ENCODE measurements around the gene NAALADL2. TPM values are rescaled to one million over a fixed set of nuclear protein-coding genes. Genes with fewer than 3 reads are reported as not detected.

NAALADL2 gene
- total RNA-seq, 1 donor from 2014 or later, result 10.4 TPM

DNA sequence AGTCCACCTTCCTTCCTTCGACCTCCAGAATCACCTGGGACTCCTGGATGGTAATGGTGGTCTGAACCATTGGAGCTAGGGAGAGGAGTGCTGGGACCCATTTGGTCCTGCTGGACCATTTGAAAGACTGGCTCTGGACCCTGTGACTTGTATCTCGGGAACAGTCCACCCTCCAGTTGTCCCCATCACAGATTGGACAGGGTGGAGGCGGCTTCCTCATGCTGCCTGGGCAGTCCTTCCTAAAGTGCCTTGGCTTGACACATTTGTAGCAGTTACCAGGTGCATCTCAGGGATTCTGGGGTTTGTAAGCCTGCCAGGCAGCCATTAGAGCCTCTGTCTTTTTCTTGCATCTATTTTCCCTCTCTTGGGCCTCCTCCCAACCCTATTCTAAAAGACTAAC is 758.1 kb downstream of the NAALADL2 start:
- Mint-ChIP-seq H3K36me3 (ENCODE audit: insufficient read depth) (no peaks in the 10 kb centered on the region), H3K4me1 (ENCODE audit: low read depth) (peaks cover 5% of the 10 kb centered on the region), H3K9me3 (ENCODE audit: low read depth) (peaks cover 6% of the 10 kb centered on the region), H3K4me3 (ENCODE audit: low read depth) (no peak overlapping the region), H3K27ac (no peak overlapping the region), H3K27me3 (no peaks in the 10 kb centered on the region)
- TF ChIP-seq, protein P1, sequence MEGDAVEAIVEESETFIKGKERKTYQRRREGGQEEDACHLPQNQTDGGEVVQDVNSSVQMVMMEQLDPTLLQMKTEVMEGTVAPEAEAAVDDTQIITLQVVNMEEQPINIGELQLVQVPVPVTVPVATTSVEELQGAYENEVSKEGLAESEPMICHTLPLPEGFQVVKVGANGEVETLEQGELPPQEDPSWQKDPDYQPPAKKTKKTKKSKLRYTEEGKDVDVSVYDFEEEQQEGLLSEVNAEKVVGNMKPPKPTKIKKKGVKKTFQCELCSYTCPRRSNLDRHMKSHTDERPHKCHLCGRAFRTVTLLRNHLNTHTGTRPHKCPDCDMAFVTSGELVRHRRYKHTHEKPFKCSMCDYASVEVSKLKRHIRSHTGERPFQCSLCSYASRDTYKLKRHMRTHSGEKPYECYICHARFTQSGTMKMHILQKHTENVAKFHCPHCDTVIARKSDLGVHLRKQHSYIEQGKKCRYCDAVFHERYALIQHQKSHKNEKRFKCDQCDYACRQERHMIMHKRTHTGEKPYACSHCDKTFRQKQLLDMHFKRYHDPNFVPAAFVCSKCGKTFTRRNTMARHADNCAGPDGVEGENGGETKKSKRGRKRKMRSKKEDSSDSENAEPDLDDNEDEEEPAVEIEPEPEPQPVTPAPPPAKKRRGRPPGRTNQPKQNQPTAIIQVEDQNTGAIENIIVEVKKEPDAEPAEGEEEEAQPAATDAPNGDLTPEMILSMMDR (IDR thresholded peaks at IDR 0.05; ENCODE audit: unreplicated experiment), result no peak
- DNase-seq (ENCODE audit: low spot score, unreplicated experiment), result no peak

DNA sequence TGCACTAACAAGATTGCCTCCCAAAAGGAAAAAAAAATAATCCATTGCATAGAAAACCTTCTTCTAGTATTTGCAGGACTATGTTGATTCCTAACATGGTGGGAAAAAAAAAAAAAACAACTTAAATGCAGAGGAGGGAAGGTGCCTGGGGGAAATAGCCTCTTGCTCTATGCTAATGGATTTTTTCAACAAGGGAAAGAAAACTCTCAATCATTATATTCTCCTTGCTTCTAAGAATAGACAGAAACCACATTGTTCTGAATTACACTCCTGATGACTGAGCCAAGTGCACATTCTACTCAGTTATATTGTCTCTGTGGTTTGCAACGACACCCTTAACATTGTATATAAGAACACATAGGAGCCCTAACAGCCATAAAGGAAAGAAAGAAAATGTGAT is 760.2 kb downstream of the NAALADL2 start:
- H3K4me1 Mint-ChIP-seq (ENCODE audit: low read depth), result no peaks in the 10 kb centered on the region
- DNase-seq (ENCODE audit: low spot score, unreplicated experiment), result no peak
- no peaks in the 10 kb centered on the region for H3K36me3 Mint-ChIP-seq (ENCODE audit: insufficient read depth)
- H3K27ac Mint-ChIP-seq, result no peak overlapping the region
- no peak overlapping the region for H3K4me3 Mint-ChIP-seq (ENCODE audit: low read depth)
- H3K27me3 Mint-ChIP-seq, result no peaks in the 10 kb centered on the region
- peaks cover 6% of the 10 kb centered on the region for H3K9me3 Mint-ChIP-seq (ENCODE audit: low read depth)
- TF ChIP-seq, protein P1 (IDR thresholded peaks at IDR 0.05; ENCODE audit: unreplicated experiment), result no peak

DNA sequence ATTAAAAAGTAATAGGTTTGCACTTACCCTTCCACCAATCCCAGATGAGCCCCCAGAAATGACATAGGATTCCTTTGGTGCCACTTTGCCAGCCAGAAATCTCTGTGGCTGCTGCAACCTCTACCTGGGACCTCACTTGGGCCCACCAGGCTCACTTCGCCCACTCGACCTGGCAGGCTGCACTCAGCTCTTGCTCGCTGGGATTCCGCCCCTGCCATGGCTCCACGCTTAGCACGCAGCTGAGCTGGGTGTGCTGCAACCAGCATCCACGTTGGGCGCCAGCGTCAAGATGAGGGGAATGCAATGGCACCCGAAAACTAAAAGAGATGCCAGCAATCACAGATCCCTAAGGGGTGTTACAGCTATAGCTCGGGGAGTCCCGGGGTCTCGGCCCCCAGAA is 761.0 kb downstream of the NAALADL2 start:
- Mint-ChIP-seq H3K27me3 (no peaks in the 10 kb centered on the region), H3K27ac (no peak overlapping the region), H3K4me1 (ENCODE audit: low read depth) (no peaks in the 10 kb centered on the region), H3K4me3 (ENCODE audit: low read depth) (no peak overlapping the region), H3K36me3 (ENCODE audit: insufficient read depth) (no peaks in the 10 kb centered on the region), H3K9me3 (ENCODE audit: low read depth) (peaks cover 6% of the 10 kb centered on the region)
- TF ChIP-seq, protein P1 (IDR thresholded peaks at IDR 0.05; ENCODE audit: unreplicated experiment), result no peak
- DNase-seq (ENCODE audit: low spot score, unreplicated experiment), result no peak

DNA sequence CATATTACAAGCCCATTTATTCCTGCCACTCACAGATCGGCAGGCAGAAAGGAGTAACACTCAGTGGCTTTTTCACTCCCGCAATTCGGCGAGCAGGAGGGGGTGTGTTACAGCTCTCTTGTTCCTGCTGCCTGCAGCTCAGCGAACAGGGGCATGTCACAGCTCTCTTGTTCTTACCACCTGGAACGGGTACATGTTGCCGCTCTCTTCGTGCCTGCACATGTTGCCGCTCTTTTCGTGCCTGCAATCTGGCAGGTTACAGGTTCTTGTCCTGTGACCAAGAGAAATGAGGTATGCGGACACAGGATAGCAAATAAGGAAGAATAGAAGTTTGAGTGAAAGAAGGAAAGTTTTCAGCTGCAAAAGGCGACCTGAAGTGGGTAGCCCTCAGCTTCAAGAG is 761.4 kb downstream of the NAALADL2 start:
- DNase-seq (ENCODE audit: low spot score, unreplicated experiment), result no peak

DNA sequence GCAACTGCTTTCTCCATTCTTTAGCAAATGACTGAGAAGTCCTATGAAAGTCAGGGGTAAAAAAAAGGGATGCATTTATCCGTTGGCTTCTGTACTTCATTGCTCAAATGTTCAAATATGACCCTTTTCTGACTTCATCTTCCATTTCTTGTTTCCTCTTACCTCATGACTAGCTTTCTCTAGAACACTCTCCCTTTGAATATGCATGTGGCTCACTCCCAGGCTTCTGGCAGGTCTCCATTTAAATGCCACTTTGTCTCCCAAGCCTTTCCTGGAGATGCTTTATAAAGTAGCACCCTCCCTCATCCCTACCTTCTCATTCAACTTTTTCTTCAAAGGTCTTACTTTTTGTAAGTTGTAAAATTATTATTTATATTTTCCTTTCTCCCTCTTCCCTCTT is 781.8 kb downstream of the NAALADL2 start:
- no peak overlapping the region for H3K27ac Mint-ChIP-seq
- TF ChIP-seq, protein P1 (IDR thresholded peaks at IDR 0.05; ENCODE audit: unreplicated experiment), result no peak

More for the DNA sequence above, 761.4 kb downstream of the NAALADL2 start:
- Mint-ChIP-seq H3K4me3 (ENCODE audit: low read depth) (no peak overlapping the region), H3K9me3 (ENCODE audit: low read depth) (peaks cover 6% of the 10 kb centered on the region), H3K36me3 (ENCODE audit: insufficient read depth) (no peaks in the 10 kb centered on the region), H3K4me1 (ENCODE audit: low read depth) (no peaks in the 10 kb centered on the region), H3K27ac (no peak overlapping the region), H3K27me3 (no peaks in the 10 kb centered on the region)
- TF ChIP-seq, protein P1 (IDR thresholded peaks at IDR 0.05; ENCODE audit: unreplicated experiment), result no peak

More for the DNA sequence above, 781.8 kb downstream of the NAALADL2 start:
- peaks cover 6% of the 10 kb centered on the region for H3K9me3 Mint-ChIP-seq (ENCODE audit: low read depth)
- H3K27me3 Mint-ChIP-seq, result no peaks in the 10 kb centered on the region
- no peak for DNase-seq (ENCODE audit: low spot score, unreplicated experiment)
- H3K36me3 Mint-ChIP-seq (ENCODE audit: insufficient read depth), result no peaks in the 10 kb centered on the region
- H3K4me3 Mint-ChIP-seq (ENCODE audit: low read depth), result no peak overlapping the region
- peaks cover 6% of the 10 kb centered on the region for H3K4me1 Mint-ChIP-seq (ENCODE audit: low read depth)
